WTC11 (cell line): ENCODE data around the gene MLST8. TPM values are rescaled to one million over a fixed set of nuclear protein-coding genes. Genes with fewer than 3 reads are reported as not detected.

Experiments used
- ATAC-seq: fragments of 200-7000 bp; cut with Tn5 transposase; 2 replicates; pipeline ENCODE4 v1.10.0; 2021; ENCODE audit warnings: mild to moderate bottlenecking, moderate library complexity
- CTCF ChIA-PET: fragments of 300-600 bp; sonication (Branson Sonifier 250); formaldehyde crosslinking; loops from one replicate; lab custom pipeline; 2021; ENCODE audit warnings: antibody characterized with exemption; lab: Charles Lee
- POLR2A ChIA-PET: fragments of 350-600 bp; sonication (Branson Sonifier 250); formaldehyde crosslinking; loops from one replicate; lab custom pipeline; 2021; ENCODE audit warnings: antibody characterized with exemption; lab: Charles Lee
- DNase-seq: peaks from one replicate; pipeline ENCODE4 v3.0.0; 2021; ENCODE audit warnings: low spot score
- H3K27ac Mint-ChIP-seq: 2 replicates; pipeline ENCODE4 v1.8.0; 2021; ENCODE audit warnings: mixed read lengths
- H3K27me3 Mint-ChIP-seq: 2 replicates; pipeline ENCODE4 v1.8.0; 2021; ENCODE audit warnings: low read depth, mild to moderate bottlenecking, moderate library complexity, mixed read lengths
- H3K36me3 Mint-ChIP-seq: 2 replicates; pipeline ENCODE4 v1.8.0; 2021; ENCODE audit warnings: mixed read lengths
- H3K4me1 Mint-ChIP-seq: 2 replicates; pipeline ENCODE4 v1.8.0; 2022; ENCODE audit warnings: mixed read lengths
- H3K4me3 Mint-ChIP-seq: 2 replicates; pipeline ENCODE4 v1.8.0; 2021; ENCODE audit warnings: mild to moderate bottlenecking, moderate library complexity, mixed read lengths
- H3K9me3 Mint-ChIP-seq: 2 replicates; pipeline ENCODE4 v1.8.0; 2021; ENCODE audit warnings: mixed read lengths
- ATF1 ChIP-seq: sonication (generic); formaldehyde crosslinking; IDR thresholded peaks from 2 replicates; pipeline ENCODE4 v1.8.1; 2023; ENCODE audit warnings: mild to moderate bottlenecking, moderate library complexity, missing genetic modification reagents
- E2F1 ChIP-seq: sonication (generic); formaldehyde crosslinking; IDR thresholded peaks from 2 replicates; pipeline ENCODE4 v1.8.0; 2022; ENCODE audit warnings: mild to moderate bottlenecking, missing genetic modification reagents
- ERG ChIP-seq: fragments of 250-450 bp; sonication (Bioruptor Pico); IDR thresholded peaks from 2 replicates; pipeline ENCODE4 v1.8.0; 2021; ENCODE audit warnings: mild to moderate bottlenecking
- IRF1 ChIP-seq: sonication (generic); formaldehyde crosslinking; IDR thresholded peaks from 2 replicates; pipeline ENCODE4 v1.8.0; 2023; ENCODE audit warnings: missing genetic modification reagents
- KAT7 ChIP-seq: sonication (generic); formaldehyde crosslinking; IDR thresholded peaks from 2 replicates; pipeline ENCODE4 v1.8.1; 2023; ENCODE audit warnings: missing genetic modification reagents, mild to moderate bottlenecking, borderline replicate concordance
- MYBL2 ChIP-seq: sonication (generic); formaldehyde crosslinking; IDR thresholded peaks from 2 replicates; pipeline ENCODE4 v1.8.1; 2023; ENCODE audit warnings: mild to moderate bottlenecking, moderate library complexity, missing genetic modification reagents
- SOX15 ChIP-seq: fragments of 250-450 bp; sonication (Bioruptor Pico); IDR thresholded peaks from 2 replicates; pipeline ENCODE4 v1.9.0; 2021; ENCODE audit warnings: mild to moderate bottlenecking
- SP1 ChIP-seq: sonication (generic); formaldehyde crosslinking; conservative IDR thresholded peaks from 2 replicates; pipeline ENCODE4 v1.8.1; 2022; ENCODE audit warnings: missing genetic modification reagents
- USF2 ChIP-seq: sonication (generic); formaldehyde crosslinking; IDR thresholded peaks from 2 replicates; pipeline ENCODE4 v1.8.1; 2023; ENCODE audit warnings: mild to moderate bottlenecking, missing genetic modification reagents, moderate library complexity
- ZBTB21 ChIP-seq: sonication (generic); formaldehyde crosslinking; IDR thresholded peaks from 2 replicates; pipeline ENCODE4 v1.8.1; 2023; ENCODE audit warnings: mild to moderate bottlenecking, missing genetic modification reagents, borderline replicate concordance
- ZBTB43 ChIP-seq: sonication (generic); formaldehyde crosslinking; IDR thresholded peaks from 2 replicates; pipeline ENCODE4 v1.8.1; 2023; ENCODE audit warnings: mild to moderate bottlenecking, missing genetic modification reagents
- ZNF671 ChIP-seq: fragments of 250-450 bp; sonication (Bioruptor Pico); IDR thresholded peaks from 2 replicates; pipeline ENCODE4 v1.8.0; 2021; ENCODE audit warnings: mild to moderate bottlenecking
- total RNA-seq: library from RNA; stranded (reverse); gene quantifications from 3 replicates; pipeline ENCODE4 v1.2.3, GENCODE V29; 2021
- TF ChIP-seq, protein P1 (sequence below): sonication (generic); formaldehyde crosslinking; IDR thresholded peaks from 2 replicates; pipeline ENCODE4 v1.8.0; 2023; ENCODE audit warnings: missing genetic modification reagents, mild to moderate bottlenecking, borderline replicate concordance
- TF ChIP-seq, protein P2 (sequence below): fragments of 250-450 bp; sonication (Bioruptor Pico); IDR thresholded peaks from 2 replicates; pipeline ENCODE4 v1.9.0; 2021; ENCODE audit warnings: mild to moderate bottlenecking

MLST8 gene
- total RNA-seq, 1 experiment from 2014 or later, result 71.6 TPM

DNA sequence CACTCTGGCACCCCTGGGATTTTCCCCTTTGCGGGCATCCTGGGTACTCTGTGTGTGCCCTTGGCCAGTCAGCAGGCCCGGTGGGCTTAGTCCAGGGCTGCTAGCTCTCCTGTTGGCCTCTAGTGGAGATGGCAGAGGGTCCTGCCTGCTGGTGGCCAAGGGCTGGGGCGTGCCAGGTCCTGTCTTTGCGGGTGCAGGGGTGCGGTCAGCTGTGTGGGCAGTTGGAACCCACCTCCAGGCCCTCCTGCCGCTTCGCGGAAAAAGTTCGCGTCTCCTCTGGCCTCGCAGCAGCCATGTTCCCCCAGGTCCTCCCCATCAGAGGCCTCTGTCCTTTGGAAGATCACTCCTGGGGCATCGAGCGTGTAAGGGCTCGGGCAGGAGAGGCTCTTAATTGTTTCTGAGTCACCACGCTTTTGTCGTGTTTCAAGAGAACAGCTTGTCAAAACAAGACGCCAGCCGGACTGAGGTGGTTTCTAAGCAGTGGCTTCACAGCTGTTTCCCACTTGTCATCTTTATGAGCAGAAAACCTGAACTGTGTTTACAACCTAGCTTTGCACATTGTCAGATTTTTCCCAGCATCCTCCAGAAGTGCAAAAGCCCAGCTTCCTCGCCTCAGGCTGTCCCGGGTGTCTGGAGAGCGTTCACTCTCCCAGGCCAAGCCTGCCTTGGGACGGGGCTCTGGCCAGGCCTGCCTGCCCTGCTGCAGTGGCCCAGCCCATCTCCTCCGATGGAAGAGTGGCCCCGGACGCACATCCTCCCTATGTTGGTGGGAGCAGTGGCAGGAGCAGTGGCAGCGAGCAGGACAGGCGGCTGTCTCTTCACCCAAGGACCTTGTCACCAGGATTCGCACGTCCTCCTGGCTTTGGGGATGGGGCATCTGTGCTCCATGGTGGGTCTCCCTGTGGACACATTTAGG lies 26.0 kb downstream of the MLST8 start (continued):
- TF ChIP-seq SOX15 (CRISPR knock-in tag), result no peak
- TF ChIP-seq SP1, result no peak
- TF ChIP-seq, protein P1, sequence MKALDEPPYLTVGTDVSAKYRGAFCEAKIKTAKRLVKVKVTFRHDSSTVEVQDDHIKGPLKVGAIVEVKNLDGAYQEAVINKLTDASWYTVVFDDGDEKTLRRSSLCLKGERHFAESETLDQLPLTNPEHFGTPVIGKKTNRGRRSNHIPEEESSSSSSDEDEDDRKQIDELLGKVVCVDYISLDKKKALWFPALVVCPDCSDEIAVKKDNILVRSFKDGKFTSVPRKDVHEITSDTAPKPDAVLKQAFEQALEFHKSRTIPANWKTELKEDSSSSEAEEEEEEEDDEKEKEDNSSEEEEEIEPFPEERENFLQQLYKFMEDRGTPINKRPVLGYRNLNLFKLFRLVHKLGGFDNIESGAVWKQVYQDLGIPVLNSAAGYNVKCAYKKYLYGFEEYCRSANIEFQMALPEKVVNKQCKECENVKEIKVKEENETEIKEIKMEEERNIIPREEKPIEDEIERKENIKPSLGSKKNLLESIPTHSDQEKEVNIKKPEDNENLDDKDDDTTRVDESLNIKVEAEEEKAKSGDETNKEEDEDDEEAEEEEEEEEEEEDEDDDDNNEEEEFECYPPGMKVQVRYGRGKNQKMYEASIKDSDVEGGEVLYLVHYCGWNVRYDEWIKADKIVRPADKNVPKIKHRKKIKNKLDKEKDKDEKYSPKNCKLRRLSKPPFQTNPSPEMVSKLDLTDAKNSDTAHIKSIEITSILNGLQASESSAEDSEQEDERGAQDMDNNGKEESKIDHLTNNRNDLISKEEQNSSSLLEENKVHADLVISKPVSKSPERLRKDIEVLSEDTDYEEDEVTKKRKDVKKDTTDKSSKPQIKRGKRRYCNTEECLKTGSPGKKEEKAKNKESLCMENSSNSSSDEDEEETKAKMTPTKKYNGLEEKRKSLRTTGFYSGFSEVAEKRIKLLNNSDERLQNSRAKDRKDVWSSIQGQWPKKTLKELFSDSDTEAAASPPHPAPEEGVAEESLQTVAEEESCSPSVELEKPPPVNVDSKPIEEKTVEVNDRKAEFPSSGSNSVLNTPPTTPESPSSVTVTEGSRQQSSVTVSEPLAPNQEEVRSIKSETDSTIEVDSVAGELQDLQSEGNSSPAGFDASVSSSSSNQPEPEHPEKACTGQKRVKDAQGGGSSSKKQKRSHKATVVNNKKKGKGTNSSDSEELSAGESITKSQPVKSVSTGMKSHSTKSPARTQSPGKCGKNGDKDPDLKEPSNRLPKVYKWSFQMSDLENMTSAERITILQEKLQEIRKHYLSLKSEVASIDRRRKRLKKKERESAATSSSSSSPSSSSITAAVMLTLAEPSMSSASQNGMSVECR, result no peak
- no peak for TF ChIP-seq ERG (CRISPR knock-in tag)

GRCh38 chr16:2232094-2232990 lies 27.1 kb downstream of the MLST8 start:
- Mint-ChIP-seq H3K4me1 (no peaks in the 10 kb centered on the region), H3K27me3 (peaks cover 12% of the 10 kb centered on the region), H3K27ac (no peak overlapping the region), H3K36me3 (peaks cover 3% of the 10 kb centered on the region; the same call in 1 of the 2 replicates), H3K4me3 (no peak overlapping the region), H3K9me3 (no peaks in the 10 kb centered on the region)
- DNase-seq, result no peak
- CTCF ChIA-PET, result no interaction called here
- TF ChIP-seq SP1, result no peak
- no peak for TF ChIP-seq ATF1 (CRISPR knock-in tag)
- TF ChIP-seq MYBL2 (CRISPR knock-in tag), result no peak
- TF ChIP-seq, protein P2, sequence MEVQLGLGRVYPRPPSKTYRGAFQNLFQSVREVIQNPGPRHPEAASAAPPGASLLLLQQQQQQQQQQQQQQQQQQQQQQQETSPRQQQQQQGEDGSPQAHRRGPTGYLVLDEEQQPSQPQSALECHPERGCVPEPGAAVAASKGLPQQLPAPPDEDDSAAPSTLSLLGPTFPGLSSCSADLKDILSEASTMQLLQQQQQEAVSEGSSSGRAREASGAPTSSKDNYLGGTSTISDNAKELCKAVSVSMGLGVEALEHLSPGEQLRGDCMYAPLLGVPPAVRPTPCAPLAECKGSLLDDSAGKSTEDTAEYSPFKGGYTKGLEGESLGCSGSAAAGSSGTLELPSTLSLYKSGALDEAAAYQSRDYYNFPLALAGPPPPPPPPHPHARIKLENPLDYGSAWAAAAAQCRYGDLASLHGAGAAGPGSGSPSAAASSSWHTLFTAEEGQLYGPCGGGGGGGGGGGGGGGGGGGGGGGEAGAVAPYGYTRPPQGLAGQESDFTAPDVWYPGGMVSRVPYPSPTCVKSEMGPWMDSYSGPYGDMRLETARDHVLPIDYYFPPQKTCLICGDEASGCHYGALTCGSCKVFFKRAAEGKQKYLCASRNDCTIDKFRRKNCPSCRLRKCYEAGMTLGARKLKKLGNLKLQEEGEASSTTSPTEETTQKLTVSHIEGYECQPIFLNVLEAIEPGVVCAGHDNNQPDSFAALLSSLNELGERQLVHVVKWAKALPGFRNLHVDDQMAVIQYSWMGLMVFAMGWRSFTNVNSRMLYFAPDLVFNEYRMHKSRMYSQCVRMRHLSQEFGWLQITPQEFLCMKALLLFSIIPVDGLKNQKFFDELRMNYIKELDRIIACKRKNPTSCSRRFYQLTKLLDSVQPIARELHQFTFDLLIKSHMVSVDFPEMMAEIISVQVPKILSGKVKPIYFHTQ (CRISPR knock-in tag), result no peak
- no peak for TF ChIP-seq KAT7
- TF ChIP-seq USF2, result no peak
- TF ChIP-seq ZBTB21 (CRISPR knock-in tag), result no peak
- TF ChIP-seq ZBTB43 (CRISPR knock-in tag), result no peak
- no peak for TF ChIP-seq E2F1
- no peak for TF ChIP-seq IRF1
- no peak for TF ChIP-seq ZNF671
- TF ChIP-seq, all 79 proteins: peak for 0
- POLR2A ChIA-PET, result no interaction called here
- ATAC-seq, result no peak
